K562 (cell line): ENCODE results near the gene GPATCH4. TPM values are rescaled to one million over a fixed set of nuclear protein-coding genes. Genes with fewer than 3 reads are reported as not detected.
A peak's percentile ranks its signal among the peaks of the same experiment; 100 is the strongest.

Source experiments
- ARID3A ChIP-seq: IDR thresholded peaks from 2 replicates; pipeline ENCODE4 v1.6.1; 2012; ENCODE audit warnings: low read depth, low read length, improper control_type of control experiment, borderline replicate concordance
- CBX1 ChIP-seq: sonication (generic); IDR thresholded peaks from 2 replicates; pipeline ENCODE4 v1.6.1; 2016; ENCODE audit warnings: antibody characterized with exemption, low read depth, mild to moderate bottlenecking
- HNRNPL ChIP-seq: fragments of 200-400 bp; formaldehyde crosslinking; IDR thresholded peaks from 2 replicates; pipeline ENCODE4 v1.6.1; 2017; ENCODE audit warnings: low read depth, mild to moderate bottlenecking, low read length
- KAT7 ChIP-seq: sonication (generic); formaldehyde crosslinking; IDR thresholded peaks from 2 replicates; pipeline ENCODE4 v1.8.0; 2022; ENCODE audit warnings: missing genetic modification reagents, mild to moderate bottlenecking, borderline replicate concordance
- MAX ChIP-seq: sonication (generic); formaldehyde crosslinking; IDR thresholded peaks from 2 replicates; pipeline ENCODE4 v1.9.0; 2022; ENCODE audit warnings: mild to moderate bottlenecking, missing genetic modification reagents
- SAFB2 ChIP-seq: fragments of 200-400 bp; formaldehyde crosslinking; IDR thresholded peaks from 2 replicates; pipeline ENCODE4 v1.6.1; 2018; ENCODE audit warnings: borderline replicate concordance, low read length, low read depth, moderate library complexity; ENCODE audit not compliant: severe bottlenecking
- TAF1 ChIP-seq: IDR thresholded peaks from 2 replicates; pipeline ENCODE4 v1.6.1; 2011; ENCODE audit warnings: mild to moderate bottlenecking, low read length, moderate library complexity; ENCODE audit not compliant: insufficient read depth, control insufficient read depth, severe bottlenecking; ENCODE audit errors: extremely low read depth
- TAF9B ChIP-seq: fragments of 450-650 bp; IDR thresholded peaks from 2 replicates; pipeline ENCODE4 v1.6.1; 2018; ENCODE audit warnings: mild to moderate bottlenecking; ENCODE audit not compliant: partially characterized antibody
- THRB ChIP-seq: fragments of 450-650 bp; formaldehyde crosslinking; conservative IDR thresholded peaks from 2 replicates; pipeline ENCODE4 v1.4.0; 2022; ENCODE audit warnings: mild to moderate bottlenecking, missing genetic modification characterization
- ZNF639 ChIP-seq, 2 experiments: fragments of 200-800 bp in 1 of 2; sonication (Bioruptor generic) in 1 of 2; sonication (generic) in 1 of 2; formaldehyde crosslinking in 1 of 2; IDR thresholded peaks in 1 of 2; conservative IDR thresholded peaks in 1 of 2; 2 replicates each; pipeline versions ENCODE4 v1.5.0 to v1.6.1; 2016 to 2020; ENCODE audit warnings: missing compliant biosample characterization in 1 of 2, missing genetic modification characterization in 1 of 2, missing genetic modification reagents in 1 of 2
- ZNF655 ChIP-seq: fragments of 250-450 bp; sonication (Bioruptor Pico); IDR thresholded peaks from 2 replicates; pipeline ENCODE4 v1.5.0; 2021
- ZNF76 ChIP-seq: fragments of 250-450 bp; sonication (Bioruptor Pico); IDR thresholded peaks from 2 replicates; pipeline ENCODE4 v1.4.0; 2020; ENCODE audit warnings: mild to moderate bottlenecking, moderate library complexity, borderline replicate concordance
- polyA plus RNA-seq, 8 experiments: library from polyadenylated mRNA; depleted of rRNA in 4 of 8; stranded (reverse) in 5 of 8; unstranded in 3 of 8; fragments of >200 nt; fragmentation: Nextera tagmentation in 2 of 8; fragmentation: Illumina TruSeq in 1 of 8; extraction: Ambion mirVana in 2 of 8; extraction: Trizol in 1 of 8; gene quantifications; 2 replicates each; pipeline versions ENCODE4 v1.2.1 to v1.2.3, GENCODE V29; 2011 to 2014; ENCODE audit warnings: inconsistent platforms in 1 of 8, missing spikeins in 1 of 8
- total RNA-seq, 7 experiments: library from RNA; depleted of rRNA in 6 of 7; stranded (reverse); fragments of >200 nt in 6 of 7; fragmentation: Illumina TruSeq in 2 of 7; extraction: Trizol in 2 of 7; gene quantifications; 2 replicates each; pipeline versions ENCODE4 v1.2.1 to v1.2.3, GENCODE V29; 2011 to 2021; ENCODE audit warnings: low replicate concordance in 1 of 7

GPATCH4 gene
- total and polyA plus RNA-seq, 9 of the 15 experiments (the other 6 are each of a cell fraction or from before 2014, with no cell fraction given): 43.7 to 105 (median 76.5) TPM

- TF ChIP-seq ARID3A: no peak
- no peak for TF ChIP-seq ZNF655 (CRISPR knock-in tag)
- TF ChIP-seq HNRNPL: 0 out of 2 replicates have a peak, but pooled peaks have one; percentile 61
- TF ChIP-seq KAT7: peak; percentile 20; the same call in 1 of the 2 replicates
- TF ChIP-seq TAF1: peak; percentile 81
- TF ChIP-seq CBX1: no peak; the same call in 1 of the 2 replicates
- no peak for TF ChIP-seq ZNF76 (CRISPR knock-in tag)
- 0 out of 4 replicates have a peak, but pooled peaks of 1 of the 2 experiments have one; percentile 43 for TF ChIP-seq ZNF639 (CRISPR knock-in tag; conservative IDR thresholded peaks at IDR 0.05 in 1 of 2, IDR thresholded peaks at IDR 0.05 in 1 of 2)
- no peak for TF ChIP-seq THRB
- no peak for TF ChIP-seq SAFB2
- TF ChIP-seq TAF9B: peak; percentile 65
- TF ChIP-seq MAX (CRISPR knock-in tag): peak; percentile 76
These were observed 9.7 kb downstream of the GPATCH4 start, which contains the start of gene NAXE (continued) for GRCh38 chr1:156591432-156592157.
